IPS DF 4.7 (cell line): ENCODE data around the gene TMEM108.
A peak's percentile ranks its signal among the peaks of the same experiment; 100 is the strongest.

Source experiments
- DNase-seq: peaks from one replicate; pipeline ENCODE4 v3.0.0-alpha.2; 2013; ENCODE audit warnings: low spot score; ENCODE audit errors: extremely low read depth

TMEM108 gene

DNA sequence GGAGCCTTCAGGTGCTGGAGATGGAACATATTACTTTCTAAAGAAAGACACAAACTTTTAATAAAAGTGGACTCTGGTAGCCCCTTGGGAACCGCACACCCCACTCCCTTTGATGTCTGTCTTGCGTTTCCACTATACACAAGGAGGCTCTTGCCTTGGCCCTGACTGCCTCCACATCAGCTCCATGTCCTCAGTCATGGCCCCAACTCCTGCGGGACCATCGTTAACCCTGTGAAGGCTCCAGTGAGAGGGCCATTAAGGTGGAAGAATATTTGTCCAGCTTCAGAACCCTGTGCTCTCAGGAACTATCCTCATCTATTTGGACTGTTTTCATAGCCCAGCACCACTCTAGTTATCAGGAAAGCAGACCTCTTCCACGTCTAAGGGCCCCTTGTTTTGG, 345.6 kb downstream of the TMEM108 start:
- no peak for DNase-seq

DNA sequence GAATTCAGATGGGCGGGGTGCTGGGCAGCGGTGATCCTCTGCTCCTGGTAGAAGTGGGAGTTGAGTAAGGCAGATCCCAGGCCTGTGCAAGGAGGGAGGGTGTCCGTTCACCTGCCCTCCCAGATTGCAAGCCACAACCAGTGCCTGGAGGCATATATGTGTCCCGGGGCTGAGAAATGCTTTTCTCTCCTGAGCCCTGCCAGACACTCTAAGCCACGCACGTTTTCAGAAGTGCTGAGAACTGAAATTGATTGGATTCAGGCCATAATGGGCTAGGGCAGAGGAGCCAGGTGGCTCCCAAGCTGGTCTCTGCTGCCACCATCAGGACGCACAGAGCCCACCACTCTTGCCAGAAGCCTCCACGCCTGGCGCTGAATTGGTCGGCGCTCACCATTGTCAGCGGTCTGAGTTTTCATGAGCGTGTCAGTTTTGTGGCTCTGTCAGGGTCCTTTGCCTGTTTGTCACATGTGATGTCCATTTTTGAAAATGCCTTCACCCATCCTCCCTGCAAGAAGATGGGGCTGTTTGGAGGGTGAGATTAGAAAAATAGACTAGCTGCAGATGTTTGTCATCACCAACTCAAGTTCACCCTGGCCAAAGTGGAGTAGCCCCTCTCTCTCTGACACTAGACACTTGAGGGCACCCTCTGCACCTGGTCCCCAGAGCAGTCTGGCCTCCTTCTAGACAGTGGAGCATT, 346.3 kb downstream of the TMEM108 start:
- peak; percentile 51 for DNase-seq

DNA sequence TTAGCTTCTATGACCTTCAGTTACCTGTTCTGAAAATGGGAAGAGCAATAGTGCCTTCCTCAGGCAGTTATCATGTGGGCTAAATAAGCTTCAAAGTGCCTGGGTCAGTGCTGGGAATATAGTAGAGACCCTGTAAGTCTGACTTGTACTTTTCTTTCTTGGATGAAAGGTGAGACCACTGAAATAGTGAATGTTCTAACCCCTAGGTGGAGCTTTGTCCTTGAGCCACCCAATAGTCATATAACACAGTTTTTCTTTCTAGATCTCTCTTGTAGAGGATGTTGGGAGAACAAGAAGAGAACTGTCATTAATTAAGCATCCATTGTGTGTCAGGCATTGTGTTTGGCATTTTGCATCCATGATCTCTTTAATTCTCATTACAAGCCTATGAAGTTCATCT, 348.7 kb downstream of the TMEM108 start:
- DNase-seq = no peak

DNA sequence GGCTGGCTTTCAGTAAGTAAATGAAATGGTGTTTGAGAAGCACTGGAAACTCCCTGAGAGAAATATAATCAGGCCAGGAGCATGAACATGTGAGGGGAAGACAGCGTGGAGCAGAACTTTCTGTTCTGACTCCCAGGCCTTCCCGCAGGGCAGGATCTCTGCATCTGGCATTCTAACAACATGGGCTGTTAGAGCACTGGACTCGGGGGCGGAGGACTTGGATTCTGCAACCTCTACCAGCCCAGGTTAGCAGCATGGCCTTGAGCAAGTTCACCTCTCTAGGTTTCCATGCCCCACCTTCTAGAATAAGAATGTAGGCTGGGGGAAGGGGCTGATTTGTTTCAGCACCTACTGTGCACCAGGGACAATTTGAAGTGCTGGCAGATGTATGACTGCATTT, 349.1 kb downstream of the TMEM108 start:
- DNase-seq = no peak

DNA sequence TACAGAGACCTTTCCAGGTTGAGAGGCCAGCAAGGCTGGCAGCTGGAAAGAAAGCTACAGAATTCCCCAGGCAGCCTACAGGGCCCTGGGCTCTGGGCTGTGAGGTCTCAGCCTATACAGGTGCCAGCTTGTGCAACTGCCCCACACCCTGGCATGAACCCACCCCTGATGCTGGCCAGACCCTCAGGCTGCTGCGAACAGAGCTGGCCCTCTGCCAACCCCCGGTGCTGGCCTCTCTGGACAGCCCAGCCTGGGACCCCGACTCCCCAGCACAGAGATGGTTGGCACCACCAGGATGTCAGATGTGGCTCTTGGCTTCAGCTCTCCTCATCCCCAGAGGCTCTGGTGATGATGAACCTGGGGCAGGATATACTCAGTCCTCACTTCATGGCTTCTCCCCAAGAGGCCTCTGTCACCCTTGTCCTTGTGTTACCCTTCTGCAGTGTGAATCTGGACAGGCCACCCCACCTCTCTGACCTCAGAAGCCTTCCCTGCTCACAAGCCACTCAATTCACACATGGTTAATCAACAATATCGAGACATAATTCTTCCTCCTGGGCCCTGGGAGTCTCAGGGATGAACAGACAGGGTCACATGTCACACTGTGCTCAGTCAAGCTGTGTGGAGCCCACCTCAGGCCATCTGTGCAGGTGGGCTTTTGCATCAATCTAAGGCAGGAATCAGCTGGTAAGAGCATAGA, 350.7 kb downstream of the TMEM108 start:
- DNase-seq = no peak

DNA sequence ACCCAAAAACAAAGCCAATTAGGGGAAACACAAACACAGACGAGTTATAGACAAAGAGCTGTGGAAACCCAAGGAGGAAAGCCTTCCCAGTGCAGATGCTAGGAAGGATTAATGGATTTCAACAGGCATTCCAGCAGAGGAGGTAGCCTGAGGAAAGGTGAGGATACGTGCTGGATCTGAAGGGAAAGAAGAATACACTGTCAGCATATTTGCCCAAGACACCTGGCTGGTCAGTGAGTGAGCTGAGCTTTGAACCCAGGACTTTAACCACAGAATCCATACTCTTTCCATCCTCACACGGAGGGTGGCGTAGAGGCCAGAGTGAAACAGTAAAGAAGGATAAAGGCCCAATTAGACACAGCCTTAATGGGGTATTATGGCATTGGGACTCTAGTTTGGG, 352.5 kb downstream of the TMEM108 start:
- no peak for DNase-seq

DNA sequence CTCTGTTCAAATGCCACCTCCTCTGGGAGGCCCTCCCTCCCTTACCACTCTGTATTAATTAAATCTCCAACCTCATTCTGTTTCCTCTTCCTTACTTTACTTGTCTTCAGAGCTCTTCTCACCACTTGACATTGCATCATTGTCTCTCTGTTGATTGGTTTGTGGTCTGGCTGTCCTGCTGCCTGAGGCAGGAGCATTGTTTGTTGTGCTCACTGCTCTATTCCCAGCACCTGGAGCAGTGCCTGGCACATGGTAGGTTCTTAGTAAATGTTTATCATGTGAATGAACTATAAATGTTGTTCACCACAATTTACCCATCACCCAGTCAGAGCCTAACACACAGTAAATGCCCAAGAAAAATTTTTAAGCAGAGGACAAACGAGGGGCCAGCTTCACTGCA, 355.0 kb downstream of the TMEM108 start:
- no peak for DNase-seq

DNA sequence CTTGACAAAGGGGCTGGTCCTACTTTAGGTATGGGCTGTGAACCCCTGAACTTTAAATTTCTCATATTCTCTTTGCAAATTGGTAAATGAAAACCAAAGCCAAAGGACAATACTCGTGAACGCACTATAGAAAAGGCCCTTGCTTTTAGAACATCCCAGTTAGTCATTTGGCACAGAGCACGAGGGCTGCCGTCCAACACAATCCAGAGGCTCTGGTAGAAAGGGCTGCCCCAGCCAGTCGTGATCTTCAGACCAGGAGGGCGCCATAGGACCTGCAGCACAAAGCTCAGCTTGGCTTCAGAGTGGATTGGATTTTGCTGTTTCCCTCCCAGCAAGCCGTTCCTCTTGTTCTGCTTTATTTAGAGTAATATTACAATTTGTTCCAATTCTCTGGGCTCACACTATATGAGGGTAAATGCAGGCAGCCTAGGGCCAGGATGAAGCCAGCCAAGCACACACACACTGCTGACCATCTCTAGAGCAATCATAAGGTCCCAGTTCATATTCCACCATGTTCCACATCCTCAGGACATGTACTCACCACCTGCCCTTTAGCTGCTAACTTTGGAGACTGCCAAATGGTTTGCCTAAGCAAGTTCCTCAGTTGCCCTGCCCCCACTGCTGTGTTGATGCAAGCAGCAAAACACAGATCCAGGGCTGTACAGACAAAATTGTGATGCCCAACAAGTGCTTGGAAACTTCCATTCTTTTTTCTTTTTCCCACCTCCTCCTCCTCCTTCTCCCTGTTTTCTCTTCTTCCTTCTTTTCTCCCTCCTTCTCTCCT, 355.7 kb downstream of the TMEM108 start:
- no peak for DNase-seq

DNA sequence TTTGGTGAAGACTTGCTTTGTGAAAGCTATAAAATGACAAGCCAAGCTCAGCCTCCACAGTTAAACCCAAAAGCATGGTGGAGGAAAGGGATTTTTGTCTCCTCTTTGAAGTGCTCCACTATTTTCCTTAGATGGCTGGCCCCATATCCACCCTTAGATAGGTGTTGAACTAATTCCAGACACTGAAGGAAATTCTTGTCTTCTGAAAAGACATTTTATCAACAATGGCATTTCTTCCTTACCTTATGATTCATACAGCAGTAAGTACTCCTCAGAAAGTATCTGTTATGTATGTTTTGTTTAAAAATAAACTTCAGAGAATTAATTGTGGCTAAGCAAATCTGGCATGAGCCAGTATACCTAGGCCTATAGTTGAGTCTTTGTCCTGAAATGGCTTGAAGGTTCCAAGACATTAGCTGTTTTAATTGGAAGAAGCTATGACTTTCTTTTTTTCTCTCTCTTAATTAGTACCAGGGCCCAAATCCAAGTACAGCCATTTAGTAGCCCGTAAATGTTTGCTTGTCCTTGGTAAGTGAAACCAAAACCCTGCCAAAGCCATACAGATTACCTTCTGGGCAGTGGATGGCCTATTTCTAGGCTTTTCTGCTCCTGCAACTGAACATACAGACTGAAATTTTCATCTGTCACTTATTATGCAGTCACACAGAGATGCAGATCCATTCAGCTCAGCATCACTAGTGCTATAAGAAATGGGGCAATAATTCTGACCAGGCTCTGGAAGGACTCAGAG, 356.5 kb downstream of the TMEM108 start:
- DNase-seq = no peak

DNA sequence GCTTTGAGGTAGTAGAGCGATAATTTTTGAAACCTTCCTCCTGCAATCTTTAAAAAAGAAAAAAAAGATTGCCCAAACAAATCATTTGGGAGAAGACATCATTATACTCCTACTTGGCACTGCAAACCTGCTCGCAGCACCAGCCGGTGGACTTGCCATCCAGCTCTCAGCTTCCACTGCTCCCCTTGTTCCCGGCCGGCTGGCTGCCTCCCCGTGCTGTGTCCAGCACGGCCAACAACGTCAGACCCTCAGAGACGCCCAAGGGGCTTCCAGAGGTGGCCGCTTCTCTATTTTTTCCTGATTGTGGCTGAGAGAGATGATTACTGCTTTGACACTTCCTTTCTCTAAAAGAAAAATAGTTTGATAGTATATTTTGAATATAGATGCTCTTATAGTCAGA, 358.7 kb downstream of the TMEM108 start:
- no peak for DNase-seq

DNA sequence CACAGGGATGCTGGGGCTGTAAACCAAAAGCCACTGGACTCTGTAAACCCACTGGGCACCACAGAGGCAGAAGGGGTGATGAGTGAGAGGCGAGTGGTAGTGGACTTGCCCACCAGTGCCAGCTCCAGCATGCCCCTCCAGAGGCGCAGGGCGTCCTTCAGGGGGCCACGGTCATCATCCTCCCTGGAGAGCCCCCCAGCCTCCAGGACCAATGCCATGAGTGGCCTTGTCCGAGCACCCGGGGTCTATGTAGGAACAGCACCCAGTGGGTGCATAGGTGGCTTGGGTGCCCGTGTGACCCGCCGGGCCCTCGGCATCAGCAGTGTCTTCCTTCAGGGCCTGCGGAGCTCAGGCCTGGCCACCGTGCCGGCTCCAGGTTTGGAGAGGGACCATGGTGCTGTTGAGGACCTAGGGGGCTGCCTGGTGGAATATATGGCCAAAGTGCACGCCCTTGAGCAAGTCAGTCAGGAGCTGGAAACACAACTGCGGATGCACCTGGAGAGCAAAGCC, 361.9 kb downstream of the TMEM108 start, which contains the start of gene BFSP2:
BFSP2 (plus strand) TSS at position 51 of the 510 bp plus-strand sequence; CDS start at position 79, 28 bp downstream.
- no peak for DNase-seq

DNA sequence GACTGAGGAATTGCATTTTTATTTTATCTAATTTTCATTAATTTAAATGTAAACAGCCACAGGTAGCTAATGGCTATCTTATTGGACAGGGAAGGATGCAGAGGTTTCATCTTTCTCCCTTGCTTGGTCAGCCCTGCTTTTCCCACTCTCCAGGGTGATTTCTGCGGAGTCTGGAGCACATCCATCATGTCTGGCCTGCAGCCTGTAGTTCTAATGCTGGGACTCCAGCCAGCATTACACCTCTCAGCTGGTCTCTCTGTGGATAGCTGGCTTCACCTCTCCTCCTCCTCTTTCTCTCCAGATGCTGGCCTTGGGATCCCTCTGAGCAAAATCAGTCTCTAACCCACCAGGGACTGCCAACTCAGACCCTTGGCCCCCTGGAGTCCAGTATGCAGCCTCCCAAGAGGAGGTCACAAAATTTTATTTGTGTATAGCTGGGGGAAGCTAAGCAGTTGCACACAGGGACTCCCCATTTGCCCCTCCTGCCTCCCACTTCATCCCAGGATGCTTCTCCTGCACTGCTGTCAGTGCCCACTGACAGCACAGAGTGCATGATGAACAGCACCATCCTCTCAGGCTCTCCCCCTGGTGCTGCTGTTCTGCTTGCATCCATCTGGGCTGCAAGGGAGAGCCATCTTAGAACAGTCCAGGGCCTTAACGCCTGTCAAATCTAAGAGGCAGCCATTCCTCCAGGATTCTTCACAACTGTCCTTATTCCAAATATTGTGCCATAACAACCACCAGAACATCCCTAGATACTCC, 363.4 kb downstream of the TMEM108 start:
- DNase-seq = no peak

DNA sequence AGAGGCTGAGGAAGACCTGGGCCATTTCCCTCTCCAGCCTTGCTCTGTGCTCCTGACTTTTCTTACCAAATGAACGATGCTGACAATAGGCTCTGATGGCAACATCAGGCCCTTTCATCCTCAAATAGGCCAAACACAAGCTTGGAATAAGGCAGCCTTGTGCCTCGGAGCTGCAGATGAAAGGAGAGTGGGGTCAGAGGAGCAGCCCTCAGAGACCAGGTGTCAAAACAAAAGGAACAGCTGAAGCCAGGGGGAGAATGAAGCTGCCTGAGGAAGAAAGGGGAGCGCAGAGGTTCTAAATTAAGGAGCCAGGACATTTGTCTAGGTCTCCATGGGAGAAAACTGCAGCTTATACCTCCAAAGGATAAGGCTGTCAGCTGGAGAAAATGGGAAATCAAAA, 366.7 kb downstream of the TMEM108 start:
- DNase-seq = no peak

DNA sequence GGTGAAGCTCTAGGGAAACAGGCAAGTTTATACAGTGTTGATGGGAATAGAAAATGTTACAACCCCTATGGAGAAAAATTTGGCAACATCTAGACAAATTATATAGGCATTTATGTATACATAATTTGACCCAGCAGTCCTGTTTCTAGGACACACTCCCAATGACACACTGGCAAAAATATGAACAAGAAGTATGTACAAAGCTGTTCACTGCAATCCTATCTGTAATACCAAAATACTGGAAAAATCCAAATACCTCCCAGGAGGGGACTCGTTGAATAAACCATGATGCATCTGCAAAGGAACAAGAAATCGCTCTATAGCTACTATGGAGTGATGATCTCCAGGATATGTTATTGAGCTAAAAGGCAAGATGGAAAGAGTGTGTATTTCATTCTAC, 370.2 kb downstream of the TMEM108 start:
- DNase-seq = no peak

DNA sequence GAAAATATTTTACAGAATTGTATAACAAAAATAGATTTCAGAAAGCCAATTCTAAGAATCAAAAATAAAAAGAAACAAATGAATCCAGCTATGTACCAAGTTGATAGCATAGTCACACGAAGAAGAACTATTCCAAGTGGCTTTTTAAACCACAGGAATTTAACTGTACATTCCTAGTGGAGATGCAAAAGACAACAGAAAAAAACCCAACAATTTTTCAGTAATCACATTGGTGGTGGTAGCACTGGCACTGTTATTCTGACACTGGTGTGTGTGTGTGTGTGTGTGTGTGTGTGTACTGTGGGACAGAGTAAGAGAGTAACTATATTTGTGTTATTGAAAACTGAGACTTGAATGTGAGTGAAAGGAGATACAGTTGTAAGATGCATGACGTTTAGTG, 370.8 kb downstream of the TMEM108 start:
- no peak for DNase-seq

DNA sequence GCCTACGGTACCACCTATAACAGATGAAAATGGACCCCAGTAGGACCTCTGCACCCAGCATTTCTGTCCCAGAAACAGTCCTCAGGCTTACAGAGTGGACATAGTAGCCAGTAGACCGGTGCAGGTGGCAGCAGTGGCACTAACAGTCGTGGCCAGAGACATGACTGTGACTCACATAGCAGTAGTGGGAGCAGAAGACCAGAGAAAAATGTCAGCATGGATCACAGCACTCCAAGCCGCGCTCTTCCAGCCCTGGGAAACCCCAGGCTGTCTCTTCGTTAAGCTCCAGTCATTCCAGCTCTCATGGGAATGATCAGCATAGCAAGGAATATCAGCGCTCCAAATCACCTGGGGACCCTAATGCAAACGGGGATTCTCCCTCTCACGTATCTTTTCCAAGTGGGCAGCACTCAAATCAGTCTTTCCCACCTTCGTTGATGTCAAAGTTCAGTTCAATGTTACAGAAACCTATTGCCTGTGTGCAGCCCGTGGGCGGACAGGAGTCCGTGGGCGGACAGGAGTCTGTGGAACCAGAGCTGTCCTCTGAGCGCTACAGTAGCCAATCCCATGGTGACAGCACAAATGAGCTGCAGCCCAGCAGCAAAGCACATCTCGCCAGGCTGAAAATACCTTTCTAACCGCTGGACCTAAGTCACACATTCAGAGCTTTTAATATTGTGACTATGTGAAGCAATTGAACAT, 372.2 kb downstream of the TMEM108 start:
- no peak for DNase-seq

DNA sequence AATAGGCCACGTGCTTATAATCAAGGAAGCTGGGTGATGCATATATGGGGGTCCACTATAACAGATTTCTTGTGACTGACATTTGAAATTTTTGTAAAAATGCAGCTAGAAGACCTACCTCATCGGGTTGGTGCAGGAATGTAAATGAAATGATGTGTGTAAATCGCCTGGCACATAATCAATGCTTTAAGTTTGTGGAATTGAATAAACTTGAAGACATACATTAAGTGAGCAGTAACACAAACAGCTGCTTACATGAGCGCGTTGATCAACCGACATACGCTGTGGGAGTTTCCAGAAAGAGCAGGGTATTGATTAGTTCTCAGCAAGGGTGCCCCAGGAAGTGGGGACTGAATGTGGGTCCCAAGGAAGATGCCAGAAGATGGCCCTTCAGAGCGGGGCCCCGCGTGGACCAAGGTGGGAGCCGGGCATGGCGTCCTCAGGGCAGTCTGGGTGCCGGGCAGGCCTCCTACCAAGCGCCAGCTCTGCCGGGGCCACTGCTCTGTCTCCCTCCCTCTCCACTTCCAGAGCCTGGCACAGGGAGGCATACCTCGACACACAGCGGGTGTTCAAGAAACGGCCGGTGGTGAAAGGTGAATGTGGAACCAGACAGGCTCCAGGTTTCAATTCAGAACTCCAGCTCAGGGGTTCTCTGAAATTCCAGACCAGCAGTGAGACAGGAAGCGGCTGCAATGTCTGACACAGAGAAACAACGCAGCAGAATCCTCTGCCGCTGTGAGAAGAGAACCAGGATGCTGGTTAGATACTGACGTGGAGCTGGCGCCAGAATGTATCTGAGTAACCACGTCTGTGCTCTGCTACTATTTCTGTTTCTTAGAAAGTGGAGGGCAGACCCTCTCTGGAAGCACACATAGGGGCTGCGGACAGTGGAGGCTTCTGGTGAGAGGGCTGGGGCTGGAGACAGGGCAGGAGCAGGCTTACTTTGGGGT, 374.3 kb downstream of the TMEM108 start:
- no peak for DNase-seq

DNA sequence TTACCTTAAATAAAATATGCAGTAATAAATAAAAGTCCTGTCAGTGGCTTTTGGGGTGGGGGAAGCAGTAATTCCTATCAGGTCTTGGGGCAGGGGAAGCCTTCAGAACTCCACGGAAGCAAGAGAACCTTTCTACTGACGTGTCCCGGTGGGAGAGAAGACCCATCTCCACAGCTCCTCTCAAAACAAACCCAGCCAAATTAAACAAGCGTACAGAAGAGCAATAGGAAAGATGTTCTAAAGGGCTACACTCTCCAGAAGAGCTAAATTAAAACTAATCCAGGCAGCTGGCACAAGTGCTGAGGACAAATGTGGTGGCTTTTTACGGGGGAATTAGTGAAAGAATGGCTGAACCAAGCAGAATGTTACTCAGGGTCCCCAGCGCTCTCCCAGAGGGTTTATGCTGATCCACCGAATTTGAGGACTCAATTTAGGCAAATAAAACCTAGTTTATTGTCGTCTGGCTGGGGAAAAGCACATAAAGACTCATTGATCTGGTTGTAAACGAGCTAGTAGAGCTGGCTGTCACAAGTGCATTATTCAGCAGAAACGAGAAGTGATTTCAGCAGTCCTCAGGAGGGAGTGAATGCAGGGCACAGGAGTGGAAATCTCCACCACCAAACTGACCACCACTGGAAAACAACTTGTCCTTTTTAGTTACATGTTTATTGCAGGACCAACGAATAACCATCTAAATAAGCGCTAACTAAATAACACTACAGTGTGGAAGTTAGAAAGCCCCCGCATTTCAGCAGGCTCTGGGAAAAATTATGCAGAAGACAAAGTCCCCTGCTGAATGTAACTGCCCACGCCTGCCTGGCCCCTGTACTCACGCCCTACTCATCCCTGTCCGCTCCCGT, 375.2 kb downstream of the TMEM108 start:
- DNase-seq = no peak
